HEK293 (cell line): ENCODE results near the gene TEAD1.

Source experiments
- CTCF ChIA-PET: fragments of 350-600 bp; formaldehyde crosslinking; extraction: SDS; loops from one replicate; lab custom pipeline; 2021; ENCODE audit warnings: antibody characterized with exemption; lab: Yijun Ruan, JAX
- POLR2A ChIA-PET: fragments of 300-600 bp; formaldehyde crosslinking; extraction: SDS; loops from one replicate; lab custom pipeline; 2020; ENCODE audit warnings: antibody characterized with exemption, inconsistent platforms; lab: Yijun Ruan, JAX
- H3K27ac ChIP-seq: fragments of 200-500 bp; sonication (Bioruptor generic); 2 replicates; pipeline ENCODE4 v1.5.1; 2014; ENCODE audit warnings: low read depth, low read length, control low read depth, inconsistent platforms; ENCODE audit errors: extremely low read depth
- H3K36me3 ChIP-seq, 2 experiments: fragments of 200-500 bp in 1 of 2; sonication (Bioruptor generic) in 1 of 2; 1 replicate in 1 of 2; 2 replicates in 1 of 2; pipeline ENCODE4 v1.5.1; 2014 to 2017; ENCODE audit warnings: inconsistent platforms in 2 of 2, low read length in 2 of 2; ENCODE audit not compliant: control insufficient read depth in 2 of 2, insufficient read depth in 1 of 2
- H3K4me1 ChIP-seq: fragments of 200-500 bp; sonication (Bioruptor generic); 2 replicates; pipeline ENCODE4 v1.5.1; 2014; ENCODE audit warnings: mild to moderate bottlenecking, low read length, inconsistent platforms; ENCODE audit not compliant: control insufficient read depth, insufficient read depth
- H3K4me3 ChIP-seq: 2 replicates; pipeline ENCODE4 v1.5.1; 2011; ENCODE audit warnings: low read depth, mild to moderate bottlenecking, control low read depth, low read length, moderate library complexity
- H3K9me3 ChIP-seq: fragments of 200-500 bp; sonication (Bioruptor generic); 2 replicates; pipeline ENCODE4 v1.5.1; 2014; ENCODE audit warnings: low read depth, low read length, inconsistent platforms; ENCODE audit not compliant: control insufficient read depth, insufficient read depth
- IKZF3 ChIP-seq: fragments of 450-650 bp; IDR thresholded peaks from 2 replicates; pipeline ENCODE4 v1.5.0; 2018; ENCODE audit warnings: missing biosample characterization, mild to moderate bottlenecking, missing genetic modification characterization, moderate library complexity
- KLF1 ChIP-seq: fragments of 450-650 bp; formaldehyde crosslinking; IDR thresholded peaks from 2 replicates; pipeline ENCODE4 v1.5.1; 2016; ENCODE audit warnings: missing biosample characterization, missing genetic modification characterization
- SP2 ChIP-seq: fragments of 450-650 bp; formaldehyde crosslinking; IDR thresholded peaks from 2 replicates; pipeline ENCODE4 v1.5.1; 2016; ENCODE audit warnings: missing biosample characterization, missing genetic modification characterization
- ZNF140 ChIP-seq: fragments of 450-650 bp; formaldehyde crosslinking; IDR thresholded peaks from 2 replicates; pipeline ENCODE4 v1.5.1; 2016; ENCODE audit warnings: missing biosample characterization, missing genetic modification characterization
- ZNF174 ChIP-seq: fragments of 450-650 bp; formaldehyde crosslinking; IDR thresholded peaks from 2 replicates; pipeline ENCODE4 v1.5.0; 2017; ENCODE audit warnings: missing biosample characterization, mild to moderate bottlenecking, missing genetic modification characterization
- ZNF292 ChIP-seq: fragments of 450-650 bp; formaldehyde crosslinking; IDR thresholded peaks from 2 replicates; pipeline ENCODE4 v1.5.1; 2016; ENCODE audit warnings: low read depth, missing biosample characterization, missing genetic modification characterization, borderline replicate concordance
- ZNF416 ChIP-seq: fragments of 450-650 bp; formaldehyde crosslinking; IDR thresholded peaks from 2 replicates; pipeline ENCODE4 v1.5.1; 2016; ENCODE audit warnings: missing biosample characterization, missing genetic modification characterization
- ZNF423 ChIP-seq: fragments of 450-650 bp; formaldehyde crosslinking; IDR thresholded peaks from 2 replicates; pipeline ENCODE4 v1.5.1; 2016; ENCODE audit warnings: missing biosample characterization, missing genetic modification characterization
- ZNF514 ChIP-seq: fragments of 450-650 bp; formaldehyde crosslinking; IDR thresholded peaks from 2 replicates; pipeline ENCODE4 v1.5.1; 2016; ENCODE audit warnings: missing biosample characterization, missing genetic modification characterization
- ZNF561 ChIP-seq: fragments of 450-650 bp; IDR thresholded peaks from 2 replicates; pipeline ENCODE4 v1.5.1; 2018; ENCODE audit warnings: missing biosample characterization, missing genetic modification characterization, borderline replicate concordance
- ZNF571 ChIP-seq: fragments of 450-650 bp; formaldehyde crosslinking; IDR thresholded peaks from 2 replicates; pipeline ENCODE4 v1.5.0; 2017; ENCODE audit warnings: missing biosample characterization, missing genetic modification characterization
- ZNF654 ChIP-seq: fragments of 450-650 bp; formaldehyde crosslinking; IDR thresholded peaks from 2 replicates; pipeline ENCODE4 v1.5.1; 2016; ENCODE audit warnings: low read depth, missing biosample characterization, missing genetic modification characterization
- ZNF843 ChIP-seq: fragments of 450-650 bp; formaldehyde crosslinking; IDR thresholded peaks from 2 replicates; pipeline ENCODE4 v1.5.1; 2016; ENCODE audit warnings: missing biosample characterization, missing genetic modification characterization
- TF ChIP-seq, protein P1 (sequence below): fragments of 450-650 bp; IDR thresholded peaks from 2 replicates; pipeline ENCODE4 v1.5.1; 2018; ENCODE audit warnings: missing biosample characterization, mild to moderate bottlenecking, missing genetic modification characterization
- TF ChIP-seq, protein P2 (sequence below): fragments of 450-650 bp; formaldehyde crosslinking; IDR thresholded peaks from 2 replicates; pipeline ENCODE4 v1.5.1; 2016; ENCODE audit warnings: missing biosample characterization, missing genetic modification characterization
- TF ChIP-seq, protein P3 (sequence below): fragments of 450-650 bp; formaldehyde crosslinking; IDR thresholded peaks from 2 replicates; pipeline ENCODE4 v1.5.1; 2016; ENCODE audit warnings: missing biosample characterization, missing genetic modification characterization
- TF ChIP-seq, protein P4 (sequence below): fragments of 450-650 bp; formaldehyde crosslinking; IDR thresholded peaks from 2 replicates; pipeline ENCODE4 v1.5.0; 2017; ENCODE audit warnings: missing biosample characterization, missing genetic modification characterization, borderline replicate concordance
- TF ChIP-seq, protein P5 (sequence below): fragments of 450-650 bp; IDR thresholded peaks from 2 replicates; pipeline ENCODE4 v1.5.1; 2018; ENCODE audit warnings: missing biosample characterization, missing genetic modification characterization

Gene TEAD1

DNA sequence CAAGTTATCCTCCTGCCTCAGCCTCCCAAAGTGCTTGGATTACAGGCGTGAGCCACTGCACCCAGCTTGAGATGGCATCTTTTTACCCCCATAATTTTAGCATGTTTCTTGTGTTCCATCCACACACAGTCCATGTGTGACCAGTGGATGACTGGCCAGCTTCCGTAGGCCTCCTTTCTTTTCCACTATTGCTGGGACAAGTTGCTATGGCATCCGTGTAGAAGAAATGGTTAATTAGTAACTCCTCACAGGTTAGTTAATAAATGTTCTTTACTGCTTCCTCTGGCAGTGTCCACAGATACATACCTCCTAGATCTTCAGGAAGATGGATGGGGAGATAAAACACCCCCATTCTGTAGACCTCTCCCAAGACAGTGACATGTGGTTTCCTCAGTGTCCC lies 180.6 kb downstream of the TEAD1 start:
- no peaks in the 10 kb centered on the region for H3K36me3 ChIP-seq
- H3K4me3 ChIP-seq, result no peak overlapping the region
- no peak for TF ChIP-seq IKZF3 (tag by site-specific recombination)
- TF ChIP-seq, protein P1, sequence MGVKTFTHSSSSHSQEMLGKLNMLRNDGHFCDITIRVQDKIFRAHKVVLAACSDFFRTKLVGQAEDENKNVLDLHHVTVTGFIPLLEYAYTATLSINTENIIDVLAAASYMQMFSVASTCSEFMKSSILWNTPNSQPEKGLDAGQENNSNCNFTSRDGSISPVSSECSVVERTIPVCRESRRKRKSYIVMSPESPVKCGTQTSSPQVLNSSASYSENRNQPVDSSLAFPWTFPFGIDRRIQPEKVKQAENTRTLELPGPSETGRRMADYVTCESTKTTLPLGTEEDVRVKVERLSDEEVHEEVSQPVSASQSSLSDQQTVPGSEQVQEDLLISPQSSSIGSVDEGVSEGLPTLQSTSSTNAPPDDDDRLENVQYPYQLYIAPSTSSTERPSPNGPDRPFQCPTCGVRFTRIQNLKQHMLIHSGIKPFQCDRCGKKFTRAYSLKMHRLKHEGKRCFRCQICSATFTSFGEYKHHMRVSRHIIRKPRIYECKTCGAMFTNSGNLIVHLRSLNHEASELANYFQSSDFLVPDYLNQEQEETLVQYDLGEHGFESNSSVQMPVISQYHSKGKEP (tag by site-specific recombination), result no peak
- TF ChIP-seq, protein P2, sequence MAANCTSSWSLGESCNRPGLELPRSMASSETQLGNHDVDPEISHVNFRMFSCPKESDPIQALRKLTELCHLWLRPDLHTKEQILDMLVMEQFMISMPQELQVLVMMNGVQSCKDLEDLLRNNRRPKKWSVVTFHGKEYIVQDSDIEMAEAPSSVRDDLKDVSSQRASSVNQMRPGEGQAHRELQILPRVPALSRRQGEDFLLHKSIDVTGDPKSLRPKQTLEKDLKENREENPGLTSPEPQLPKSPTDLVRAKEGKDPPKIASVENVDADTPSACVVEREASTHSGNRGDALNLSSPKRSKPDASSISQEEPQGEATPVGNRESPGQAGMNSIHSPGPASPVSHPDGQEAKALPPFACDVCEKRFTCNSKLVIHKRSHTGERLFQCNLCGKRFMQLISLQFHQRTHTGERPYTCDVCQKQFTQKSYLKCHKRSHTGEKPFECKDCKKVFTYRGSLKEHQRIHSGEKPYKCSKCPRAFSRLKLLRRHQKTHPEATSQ, result no peak
- H3K27ac ChIP-seq, result no peak overlapping the region
- no peaks in the 10 kb centered on the region for H3K9me3 ChIP-seq
- H3K4me1 ChIP-seq, result no peaks in the 10 kb centered on the region
- ChIA-PET POLR2A (interaction anchor here (0.6 kb wide), 1 partner anchor 44 kb away, joined by 8 read pairs; no protein-coding TSS in a partner anchor), CTCF (interaction anchor here (0.6 kb wide), 2 partner anchors 34 to 932 kb away, joined by 3 to 6 read pairs; no protein-coding TSS in a partner anchor)

DNA sequence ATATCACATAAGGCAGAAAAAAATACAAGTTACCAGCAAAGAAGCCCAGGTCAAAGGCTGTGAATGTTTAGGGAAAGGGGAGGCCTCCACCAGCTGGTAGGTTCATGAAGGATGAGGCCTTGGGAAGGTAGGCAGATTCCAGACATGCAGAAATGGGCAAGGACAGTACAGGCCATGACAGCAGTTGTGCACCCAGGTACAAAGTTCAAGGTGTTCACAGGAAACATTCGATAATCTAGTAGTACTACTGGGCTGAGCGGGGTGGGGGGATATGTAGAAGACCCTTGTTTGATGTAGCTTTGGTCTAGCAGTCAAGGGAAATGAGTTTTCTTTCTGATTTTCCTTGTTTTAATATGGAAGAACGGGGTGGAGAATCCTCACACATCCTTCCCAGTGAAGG lies 182.1 kb downstream of the TEAD1 start:
- CTCF ChIA-PET, result no interaction called here
- POLR2A ChIA-PET, result no interaction called here
- Histone ChIP-seq H3K27ac (no peak overlapping the region), H3K36me3 (no peaks in the 10 kb centered on the region), H3K4me3 (no peak overlapping the region), H3K4me1 (no peaks in the 10 kb centered on the region), H3K9me3 (no peaks in the 10 kb centered on the region)
- TF ChIP-seq ZNF561 (no peak), ZNF654 (tag by site-specific recombination) (no peak), ZNF140 (tag by site-specific recombination) (no peak), KLF1 (tag by site-specific recombination) (no peak), SP2 (tag by site-specific recombination) (no peak), ZNF416 (tag by site-specific recombination) (no peak), ZNF423 (tag by site-specific recombination) (no peak), ZNF571 (no peak), ZNF174 (no peak), ZNF292 (tag by site-specific recombination) (no peak), ZNF843 (no peak), ZNF514 (tag by site-specific recombination) (no peak)
- TF ChIP-seq, protein P3, sequence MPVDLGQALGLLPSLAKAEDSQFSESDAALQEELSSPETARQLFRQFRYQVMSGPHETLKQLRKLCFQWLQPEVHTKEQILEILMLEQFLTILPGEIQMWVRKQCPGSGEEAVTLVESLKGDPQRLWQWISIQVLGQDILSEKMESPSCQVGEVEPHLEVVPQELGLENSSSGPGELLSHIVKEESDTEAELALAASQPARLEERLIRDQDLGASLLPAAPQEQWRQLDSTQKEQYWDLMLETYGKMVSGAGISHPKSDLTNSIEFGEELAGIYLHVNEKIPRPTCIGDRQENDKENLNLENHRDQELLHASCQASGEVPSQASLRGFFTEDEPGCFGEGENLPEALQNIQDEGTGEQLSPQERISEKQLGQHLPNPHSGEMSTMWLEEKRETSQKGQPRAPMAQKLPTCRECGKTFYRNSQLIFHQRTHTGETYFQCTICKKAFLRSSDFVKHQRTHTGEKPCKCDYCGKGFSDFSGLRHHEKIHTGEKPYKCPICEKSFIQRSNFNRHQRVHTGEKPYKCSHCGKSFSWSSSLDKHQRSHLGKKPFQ (tag by site-specific recombination), result no peak
- TF ChIP-seq, protein P4, sequence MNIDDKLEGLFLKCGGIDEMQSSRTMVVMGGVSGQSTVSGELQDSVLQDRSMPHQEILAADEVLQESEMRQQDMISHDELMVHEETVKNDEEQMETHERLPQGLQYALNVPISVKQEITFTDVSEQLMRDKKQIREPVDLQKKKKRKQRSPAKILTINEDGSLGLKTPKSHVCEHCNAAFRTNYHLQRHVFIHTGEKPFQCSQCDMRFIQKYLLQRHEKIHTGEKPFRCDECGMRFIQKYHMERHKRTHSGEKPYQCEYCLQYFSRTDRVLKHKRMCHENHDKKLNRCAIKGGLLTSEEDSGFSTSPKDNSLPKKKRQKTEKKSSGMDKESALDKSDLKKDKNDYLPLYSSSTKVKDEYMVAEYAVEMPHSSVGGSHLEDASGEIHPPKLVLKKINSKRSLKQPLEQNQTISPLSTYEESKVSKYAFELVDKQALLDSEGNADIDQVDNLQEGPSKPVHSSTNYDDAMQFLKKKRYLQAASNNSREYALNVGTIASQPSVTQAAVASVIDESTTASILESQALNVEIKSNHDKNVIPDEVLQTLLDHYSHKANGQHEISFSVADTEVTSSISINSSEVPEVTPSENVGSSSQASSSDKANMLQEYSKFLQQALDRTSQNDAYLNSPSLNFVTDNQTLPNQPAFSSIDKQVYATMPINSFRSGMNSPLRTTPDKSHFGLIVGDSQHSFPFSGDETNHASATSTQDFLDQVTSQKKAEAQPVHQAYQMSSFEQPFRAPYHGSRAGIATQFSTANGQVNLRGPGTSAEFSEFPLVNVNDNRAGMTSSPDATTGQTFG (tag by site-specific recombination), result no peak
- TF ChIP-seq, protein P5, sequence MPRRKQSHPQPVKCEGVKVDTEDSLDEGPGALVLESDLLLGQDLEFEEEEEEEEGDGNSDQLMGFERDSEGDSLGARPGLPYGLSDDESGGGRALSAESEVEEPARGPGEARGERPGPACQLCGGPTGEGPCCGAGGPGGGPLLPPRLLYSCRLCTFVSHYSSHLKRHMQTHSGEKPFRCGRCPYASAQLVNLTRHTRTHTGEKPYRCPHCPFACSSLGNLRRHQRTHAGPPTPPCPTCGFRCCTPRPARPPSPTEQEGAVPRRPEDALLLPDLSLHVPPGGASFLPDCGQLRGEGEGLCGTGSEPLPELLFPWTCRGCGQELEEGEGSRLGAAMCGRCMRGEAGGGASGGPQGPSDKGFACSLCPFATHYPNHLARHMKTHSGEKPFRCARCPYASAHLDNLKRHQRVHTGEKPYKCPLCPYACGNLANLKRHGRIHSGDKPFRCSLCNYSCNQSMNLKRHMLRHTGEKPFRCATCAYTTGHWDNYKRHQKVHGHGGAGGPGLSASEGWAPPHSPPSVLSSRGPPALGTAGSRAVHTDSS, result no peak
